ENCODE measurements around the gene SOX9. TPM values are rescaled to one million over a fixed set of nuclear protein-coding genes. Genes with fewer than 3 reads are reported as not detected.

SOX9 gene
- total and polyA plus RNA-seq, 4 donors: 0.42 to 1.7 (median 0.99) TPM

GRCh38 chr17:72124438-72124775 lies 3.6 kb downstream of the SOX9 start:
- Histone ChIP-seq H3K36me3 (ENCODE audit: control insufficient read depth in 4 of 4, insufficient read depth in 3 of 4, low read depth in 1 of 4, low read length in 3 of 4) (no peaks in the 10 kb centered on the region), H3K27me3 (ENCODE audit: control insufficient read depth in 4 of 4, insufficient read depth in 4 of 4, low read length in 3 of 4) (peaks cover 0 to 5% (median 2%) of the 10 kb centered on the region in 4 donors), H3K9me3 (ENCODE audit: control insufficient read depth in 4 of 4, low read length in 3 of 4) (no peaks in the 10 kb centered on the region), H3K9ac (ENCODE audit: low read depth in 1 of 2, low read length in 2 of 2) (no peak overlapping the region), H3K4me3 (ENCODE audit: low read depth in 1 of 3, low read length in 3 of 3) (no peak overlapping the region), H3K4me1 (ENCODE audit: control insufficient read depth in 4 of 4, insufficient read depth in 4 of 4, low read length in 3 of 4) (peaks cover 2 to 28% (median 16%) of the 10 kb centered on the region in 4 donors), H3K27ac (ENCODE audit: low read depth in 1 of 2, low read length in 2 of 2) (no peak overlapping the region)
- no peak for DNase-seq (ENCODE audit: low spot score)
- WGBS: 75% methylated on average over 7 of the region's 7 CpGs
- no peak for TF ChIP-seq EGR1 (IDR thresholded peaks at IDR 0.05; ENCODE audit: low read depth in 2 of 2)
- TF ChIP-seq HNF4G (IDR thresholded peaks at IDR 0.05): no peak
- no peak for TF ChIP-seq YY1 (IDR thresholded peaks at IDR 0.05)
- no peak for TF ChIP-seq SP1 (IDR thresholded peaks at IDR 0.05)
- TF ChIP-seq ZBTB33 (IDR thresholded peaks at IDR 0.05): no peak
- no peak for TF ChIP-seq HNF4A (conservative IDR thresholded peaks at IDR 0.05)

- no peak overlapping the region for H3K9ac ChIP-seq (ENCODE audit: low read depth in 1 of 2, low read length in 2 of 2)
- H3K4me1 ChIP-seq (ENCODE audit: control insufficient read depth in 4 of 4, insufficient read depth in 4 of 4, low read length in 3 of 4): peaks cover 2 to 21% (median 9%) of the 10 kb centered on the region in 4 donors
- H3K27me3 ChIP-seq (ENCODE audit: control insufficient read depth in 4 of 4, insufficient read depth in 4 of 4, low read length in 3 of 4): peaks cover 0 to 4% (median 0%) of the 10 kb centered on the region in 4 donors
- no peaks in the 10 kb centered on the region for H3K36me3 ChIP-seq (ENCODE audit: control insufficient read depth in 4 of 4, insufficient read depth in 3 of 4, low read depth in 1 of 4, low read length in 3 of 4)
- H3K9me3 ChIP-seq (ENCODE audit: control insufficient read depth in 4 of 4, low read length in 3 of 4): no peaks in the 10 kb centered on the region
- no peak for TF ChIP-seq YY1 (IDR thresholded peaks at IDR 0.05)
- DNase-seq (ENCODE audit: low spot score): no peak
- 54% methylated on average over 4 of the region's 4 CpGs for WGBS
- H3K27ac ChIP-seq (ENCODE audit: low read depth in 1 of 2, low read length in 2 of 2): no peak overlapping the region
- H3K4me3 ChIP-seq (ENCODE audit: low read depth in 1 of 3, low read length in 3 of 3): no peak overlapping the region
These were observed 4.4 kb downstream of the SOX9 start for GRCh38 chr17:72125226-72125651.

DNA sequence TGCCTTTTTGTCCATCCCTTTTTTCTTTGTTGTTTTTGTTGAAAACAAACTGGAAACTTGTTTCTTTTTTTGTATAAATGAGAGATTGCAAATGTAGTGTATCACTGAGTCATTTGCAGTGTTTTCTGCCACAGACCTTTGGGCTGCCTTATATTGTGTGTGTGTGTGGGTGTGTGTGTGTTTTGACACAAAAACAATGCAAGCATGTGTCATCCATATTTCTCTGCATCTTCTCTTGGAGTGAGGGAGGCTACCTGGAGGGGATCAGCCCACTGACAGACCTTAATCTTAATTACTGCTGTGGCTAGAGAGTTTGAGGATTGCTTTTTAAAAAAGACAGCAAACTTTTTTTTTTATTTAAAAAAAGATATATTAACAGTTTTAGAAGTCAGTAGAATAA lies 4.9 kb downstream of the SOX9 start:
- DNase-seq (ENCODE audit: low spot score): no peak
- peaks cover 0 to 4% (median 0%) of the 10 kb centered on the region in 4 donors for H3K27me3 ChIP-seq (ENCODE audit: control insufficient read depth in 4 of 4, insufficient read depth in 4 of 4, low read length in 3 of 4)
- no peaks in the 10 kb centered on the region for H3K9me3 ChIP-seq (ENCODE audit: control insufficient read depth in 4 of 4, low read length in 3 of 4)
- peaks cover 2 to 16% (median 7%) of the 10 kb centered on the region in 4 donors for H3K4me1 ChIP-seq (ENCODE audit: control insufficient read depth in 4 of 4, insufficient read depth in 4 of 4, low read length in 3 of 4)
- H3K4me3 ChIP-seq (ENCODE audit: low read depth in 1 of 3, low read length in 3 of 3): no peak overlapping the region
- TF ChIP-seq REST (IDR thresholded peaks at IDR 0.05) (no peak), NR2F2 (IDR thresholded peaks at IDR 0.05) (no peak), GABPA (IDR thresholded peaks at IDR 0.05 in 1 of 2, conservative IDR thresholded peaks at IDR 0.05 in 1 of 2) (no peak), RAD21 (IDR thresholded peaks at IDR 0.05) (no peak), HNF4G (IDR thresholded peaks at IDR 0.05) (no peak), YY1 (IDR thresholded peaks at IDR 0.05) (no peak), FOXA1 (IDR thresholded peaks at IDR 0.05) (no peak), RXRA (IDR thresholded peaks at IDR 0.05) (no peak), EGR1 (IDR thresholded peaks at IDR 0.05; ENCODE audit: low read depth in 2 of 2) (no peak), ZBTB33 (IDR thresholded peaks at IDR 0.05) (no peak), JUND (IDR thresholded peaks at IDR 0.05) (no peak), FOXA2 (IDR thresholded peaks at IDR 0.05) (no peak), HNF4A (conservative IDR thresholded peaks at IDR 0.05) (no peak), SP1 (IDR thresholded peaks at IDR 0.05) (no peak), TAF1 (conservative IDR thresholded peaks at IDR 0.05) (no peak)
- TF ChIP-seq, protein P1, sequence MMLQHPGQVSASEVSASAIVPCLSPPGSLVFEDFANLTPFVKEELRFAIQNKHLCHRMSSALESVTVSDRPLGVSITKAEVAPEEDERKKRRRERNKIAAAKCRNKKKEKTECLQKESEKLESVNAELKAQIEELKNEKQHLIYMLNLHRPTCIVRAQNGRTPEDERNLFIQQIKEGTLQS (IDR thresholded peaks at IDR 0.05): no peak
- TF ChIP-seq, protein P2, sequence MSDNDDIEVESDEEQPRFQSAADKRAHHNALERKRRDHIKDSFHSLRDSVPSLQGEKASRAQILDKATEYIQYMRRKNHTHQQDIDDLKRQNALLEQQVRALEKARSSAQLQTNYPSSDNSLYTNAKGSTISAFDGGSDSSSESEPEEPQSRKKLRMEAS (IDR thresholded peaks at IDR 0.05): no peak
- TF ChIP-seq, protein P3, sequence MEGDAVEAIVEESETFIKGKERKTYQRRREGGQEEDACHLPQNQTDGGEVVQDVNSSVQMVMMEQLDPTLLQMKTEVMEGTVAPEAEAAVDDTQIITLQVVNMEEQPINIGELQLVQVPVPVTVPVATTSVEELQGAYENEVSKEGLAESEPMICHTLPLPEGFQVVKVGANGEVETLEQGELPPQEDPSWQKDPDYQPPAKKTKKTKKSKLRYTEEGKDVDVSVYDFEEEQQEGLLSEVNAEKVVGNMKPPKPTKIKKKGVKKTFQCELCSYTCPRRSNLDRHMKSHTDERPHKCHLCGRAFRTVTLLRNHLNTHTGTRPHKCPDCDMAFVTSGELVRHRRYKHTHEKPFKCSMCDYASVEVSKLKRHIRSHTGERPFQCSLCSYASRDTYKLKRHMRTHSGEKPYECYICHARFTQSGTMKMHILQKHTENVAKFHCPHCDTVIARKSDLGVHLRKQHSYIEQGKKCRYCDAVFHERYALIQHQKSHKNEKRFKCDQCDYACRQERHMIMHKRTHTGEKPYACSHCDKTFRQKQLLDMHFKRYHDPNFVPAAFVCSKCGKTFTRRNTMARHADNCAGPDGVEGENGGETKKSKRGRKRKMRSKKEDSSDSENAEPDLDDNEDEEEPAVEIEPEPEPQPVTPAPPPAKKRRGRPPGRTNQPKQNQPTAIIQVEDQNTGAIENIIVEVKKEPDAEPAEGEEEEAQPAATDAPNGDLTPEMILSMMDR (IDR thresholded peaks at IDR 0.05; ENCODE audit: low read depth, low read length, missing input control): no peak
- H3K27ac ChIP-seq (ENCODE audit: low read depth in 1 of 2, low read length in 2 of 2): no peak overlapping the region
- no peak overlapping the region for H3K9ac ChIP-seq (ENCODE audit: low read depth in 1 of 2, low read length in 2 of 2)
- no peaks in the 10 kb centered on the region for H3K36me3 ChIP-seq (ENCODE audit: control insufficient read depth in 4 of 4, insufficient read depth in 3 of 4, low read depth in 1 of 4, low read length in 3 of 4)
